IMR-90 (cell line): ENCODE data around the gene CACNG5. TPM values are rescaled to one million over a fixed set of nuclear protein-coding genes. Genes with fewer than 3 reads are reported as not detected.

Experiments
- ATAC-seq: fragments of 200-7000 bp; cut with Tn5 transposase; 2 replicates; pipeline ENCODE4 v1.9.1; 2020; ENCODE audit warnings: low read depth, mild to moderate bottlenecking, moderate library complexity
- BruUV-seq: library from RNA; stranded (reverse); fragments of 400-500 nt; replicated peaks from 2 replicates; lab custom pipeline; 2021; lab: Mats Ljungman, UMichigan
- CTCF ChIA-PET: fragments of 300-600 bp; formaldehyde crosslinking; extraction: SDS; loops from one replicate; lab custom pipeline; 2021; ENCODE audit warnings: antibody characterized with exemption; lab: Yijun Ruan, JAX
- POLR2A ChIA-PET: fragments of 300-600 bp; sonication (Branson Sonifier 250); formaldehyde crosslinking; loops from one replicate; lab custom pipeline; 2022; ENCODE audit warnings: antibody characterized with exemption; ENCODE audit not compliant: unreplicated experiment; lab: Charles Lee
- DNase-seq: peaks from one replicate; pipeline ENCODE4 v3.0.0; 2013
- H2AFZ ChIP-seq: replicated peaks from 2 replicates; pipeline ENCODE3; 2013; ENCODE audit warnings: low read length, mild to moderate bottlenecking; ENCODE audit not compliant: poor library complexity
- H2AK5ac ChIP-seq: 2 replicates; pipeline ENCODE4 v1.6.1; 2013; ENCODE audit warnings: low read depth, low read length, inconsistent platforms
- H2AK9ac ChIP-seq: replicated peaks from 2 replicates; pipeline ENCODE3; 2013; ENCODE audit warnings: mild to moderate bottlenecking, low read depth, low read length, moderate library complexity; ENCODE audit not compliant: poor library complexity
- H2BK120ac ChIP-seq: 2 replicates; pipeline ENCODE4 v1.6.1; 2013; ENCODE audit warnings: low read depth, low read length, inconsistent platforms
- H2BK15ac ChIP-seq: 3 replicates; pipeline ENCODE4 v1.6.1; 2013; ENCODE audit warnings: low read depth, low read length, inconsistent platforms
- H2BK20ac ChIP-seq: 2 replicates; pipeline ENCODE4 v1.6.1; 2013; ENCODE audit warnings: low read depth, mild to moderate bottlenecking, inconsistent platforms, low read length, moderate library complexity
- H2BK5ac ChIP-seq: 2 replicates; pipeline ENCODE4 v1.6.1; 2013; ENCODE audit warnings: mild to moderate bottlenecking, low read depth, low read length, inconsistent platforms; ENCODE audit not compliant: poor library complexity, severe bottlenecking
- H3K14ac ChIP-seq: replicated peaks from 2 replicates; pipeline ENCODE4 v1.6.1; 2013; ENCODE audit warnings: low read depth, low read length, inconsistent platforms
- H3K18ac ChIP-seq: 2 replicates; pipeline ENCODE4 v1.6.1; 2013; ENCODE audit warnings: low read depth, low read length, control low read depth
- H3K23ac ChIP-seq: 2 replicates; pipeline ENCODE4 v1.6.1; 2013; ENCODE audit warnings: low read depth, low read length, inconsistent platforms
- H3K27ac ChIP-seq: 2 replicates; pipeline ENCODE4 v1.5.1; 2013; ENCODE audit warnings: mild to moderate bottlenecking, control low read depth, low read length; ENCODE audit not compliant: insufficient read depth
- H3K27me3 ChIP-seq: 2 replicates; pipeline ENCODE4 v1.6.1; 2013; ENCODE audit warnings: low read length; ENCODE audit not compliant: control insufficient read depth, insufficient read depth
- H3K36me3 ChIP-seq: 2 replicates; pipeline ENCODE4 v1.6.1; 2013; ENCODE audit warnings: low read length, mixed read lengths; ENCODE audit not compliant: control insufficient read depth, insufficient read depth
- H3K4ac ChIP-seq: 2 replicates; pipeline ENCODE4 v1.6.1; 2013; ENCODE audit warnings: low read depth, low read length, inconsistent platforms
- H3K4me1 ChIP-seq: 2 replicates; pipeline ENCODE4 v1.6.1; 2013; ENCODE audit warnings: low read length, mixed read lengths; ENCODE audit not compliant: control insufficient read depth, insufficient read depth
- H3K4me2 ChIP-seq: 2 replicates; pipeline ENCODE4 v1.6.1; 2013; ENCODE audit warnings: low read depth, mild to moderate bottlenecking, control low read depth, low read length, moderate library complexity
- H3K4me3 ChIP-seq: 2 replicates; pipeline ENCODE4 v1.5.1; 2013; ENCODE audit warnings: low read depth, mild to moderate bottlenecking, control low read depth, low read length, moderate library complexity; ENCODE audit not compliant: insufficient read depth
- H3K56ac ChIP-seq: 2 replicates; pipeline ENCODE4 v1.6.1; 2013; ENCODE audit warnings: low read length, inconsistent platforms; ENCODE audit not compliant: insufficient read depth; ENCODE audit errors: extremely low read depth
- H3K79me1 ChIP-seq, 2 experiments: 2 replicates each; pipeline ENCODE4 v1.6.1; 2013; ENCODE audit warnings: low read length in 2 of 2, inconsistent platforms in 1 of 2, low read depth in 1 of 2
- H3K9ac ChIP-seq: 2 replicates; pipeline ENCODE4 v1.6.1; 2013; ENCODE audit warnings: low read depth, low read length, control low read depth
- H3K9me1 ChIP-seq: 2 replicates; pipeline ENCODE4 v1.6.1; 2013; ENCODE audit warnings: low read length, inconsistent platforms; ENCODE audit not compliant: insufficient read depth
- H3K9me3 ChIP-seq: 2 replicates; pipeline ENCODE4 v1.6.1; 2013; ENCODE audit warnings: low read length; ENCODE audit not compliant: control insufficient read depth, insufficient read depth
- H4K20me1 ChIP-seq: 2 replicates; pipeline ENCODE4 v1.6.1; 2013; ENCODE audit warnings: low read length, inconsistent platforms; ENCODE audit not compliant: insufficient read depth
- H4K5ac ChIP-seq: 2 replicates; pipeline ENCODE4 v1.6.1; 2013; ENCODE audit warnings: mild to moderate bottlenecking, low read depth, low read length, control low read depth
- H4K8ac ChIP-seq, 2 experiments: 2 replicates each; pipeline ENCODE4 v1.6.1; 2013; ENCODE audit warnings: low read depth in 2 of 2, low read length in 2 of 2, control low read depth in 1 of 2, inconsistent platforms in 1 of 2
- H4K91ac ChIP-seq: 2 replicates; pipeline ENCODE4 v1.6.1; 2013; ENCODE audit warnings: low read depth, low read length, inconsistent platforms; ENCODE audit not compliant: insufficient read depth
- MXI1 ChIP-seq: IDR thresholded peaks from 2 replicates; pipeline ENCODE4 v1.6.1; 2012; ENCODE audit warnings: low read depth, mild to moderate bottlenecking, low read length, moderate library complexity, borderline replicate concordance
- NFE2L2 ChIP-seq: fragments of 150-350 bp; IDR thresholded peaks from 2 replicates; pipeline ENCODE4 v1.6.1; 2016; ENCODE audit warnings: low read depth, mild to moderate bottlenecking, low read length
- RAD21 ChIP-seq: IDR thresholded peaks from 2 replicates; pipeline ENCODE4 v1.6.1; 2012; ENCODE audit warnings: low read length, improper control_type of control experiment
- RCOR1 ChIP-seq: IDR thresholded peaks from 2 replicates; pipeline ENCODE4 v1.6.1; 2012; ENCODE audit warnings: mild to moderate bottlenecking, low read length, improper control_type of control experiment; ENCODE audit not compliant: insufficient replicate concordance
- RFX5 ChIP-seq: IDR thresholded peaks from 2 replicates; pipeline ENCODE4 v1.8.0; 2012; ENCODE audit warnings: low read depth, mild to moderate bottlenecking, low read length, moderate library complexity
- SMC3 ChIP-seq: fragments of 150-350 bp; IDR thresholded peaks from 2 replicates; pipeline ENCODE4 v1.6.1; 2016; ENCODE audit warnings: low read depth, mild to moderate bottlenecking, antibody characterized with exemption, low read length, moderate library complexity
- WGBS, 2 experiments: methylation state at CpG; one replicate each; pipeline versions ENCODE4 v1.1.5 to v1.1.7; 2013; ENCODE audit warnings: missing lambda C conversion rate in 2 of 2; ENCODE audit not compliant: insufficient read length in 1 of 2; ENCODE audit errors: extremely low coverage in 2 of 2; 5-methylcytosine and 5-hydroxymethylcytosine counted together
- dilution Hi-C: fragments of 300-500 bp; cut with HindIII; formaldehyde crosslinking; loops from one replicate; pipeline ENCODE4 v1.14.3; 2018; ENCODE audit warnings: low sequenced_read_pairs; ENCODE audit not compliant: unreplicated experiment
- in situ Hi-C: fragments of 300-500 bp; cut with MboI; formaldehyde crosslinking; loops from 3 replicates; pipeline ENCODE4 v1.14.3; 2019; ENCODE audit warnings: low sequenced_read_pairs, inconsistent platforms, mixed read lengths
- intact Hi-C: fragments of 100-400 bp; cut with micrococcal nuclease; formaldehyde crosslinking; loops from 2 replicates; pipeline ENCODE4 v1.10.0; 2022
- polyA plus RNA-seq, 3 experiments: library from polyadenylated mRNA; depleted of rRNA; stranded (reverse); fragments of >200 nt; gene quantifications; 2 replicates each; pipeline ENCODE4 v1.2.3, GENCODE V29; 2012; ENCODE audit warnings: low replicate concordance in 1 of 3
- total RNA-seq: library from RNA; depleted of rRNA; stranded (reverse); fragments of >200 nt; gene quantifications from 2 replicates; pipeline ENCODE4 v1.2.3, GENCODE V29; 2012
- TF ChIP-seq, protein P1 (sequence below): conservative IDR thresholded peaks from 2 replicates; pipeline ENCODE4 v1.5.1; 2012; ENCODE audit warnings: mild to moderate bottlenecking, low read depth, low read length, improper control_type of control experiment

The CACNG5 gene
- total and polyA plus RNA-seq, 2 of the 4 experiments (the other 2 are of a cell fraction) = not detected

GRCh38 chr17:66811683-66812054 lies 23.2 kb upstream of the CACNG5 start:
- no peak for ATAC-seq
- Histone ChIP-seq H2AK5ac (no peak overlapping the region), H2AK9ac (no peak overlapping the region), H3K4me2 (no peak overlapping the region), H3K9ac (no peak overlapping the region), H4K91ac (no peak overlapping the region), H3K23ac (no peak overlapping the region), H3K79me1 (no peaks in the 10 kb centered on the region), H3K4ac (no peak overlapping the region), H3K36me3 (no peaks in the 10 kb centered on the region), H4K8ac (no peak overlapping the region), H4K5ac (no peak overlapping the region), H3K18ac (no peak overlapping the region), H2AFZ (no peak overlapping the region), H2BK5ac (no peak overlapping the region), H3K27ac (no peak overlapping the region), H2BK15ac (no peak overlapping the region), H3K4me1 (no peaks in the 10 kb centered on the region), H2BK120ac (no peak overlapping the region), H4K20me1 (no peaks in the 10 kb centered on the region; the same call in 1 of the 2 replicates), H3K4me3 (no peak overlapping the region), H3K9me1 (no peaks in the 10 kb centered on the region), H3K9me3 (no peaks in the 10 kb centered on the region), H3K56ac (no peak overlapping the region), H3K14ac (no peak overlapping the region), H3K27me3 (no peaks in the 10 kb centered on the region), H2BK20ac (no peak overlapping the region)
- no TSS peak for BruUV-seq
- intact Hi-C loops (no loop called here), dilution Hi-C loops (no loop called here), in situ Hi-C loops (no loop called here)
- ChIA-PET POLR2A (no interaction called here), CTCF (interaction anchor here (0.6 kb wide), 1 partner anchor 48 kb away, joined by 3 read pairs; no protein-coding TSS in a partner anchor)
- TF ChIP-seq, protein P1, sequence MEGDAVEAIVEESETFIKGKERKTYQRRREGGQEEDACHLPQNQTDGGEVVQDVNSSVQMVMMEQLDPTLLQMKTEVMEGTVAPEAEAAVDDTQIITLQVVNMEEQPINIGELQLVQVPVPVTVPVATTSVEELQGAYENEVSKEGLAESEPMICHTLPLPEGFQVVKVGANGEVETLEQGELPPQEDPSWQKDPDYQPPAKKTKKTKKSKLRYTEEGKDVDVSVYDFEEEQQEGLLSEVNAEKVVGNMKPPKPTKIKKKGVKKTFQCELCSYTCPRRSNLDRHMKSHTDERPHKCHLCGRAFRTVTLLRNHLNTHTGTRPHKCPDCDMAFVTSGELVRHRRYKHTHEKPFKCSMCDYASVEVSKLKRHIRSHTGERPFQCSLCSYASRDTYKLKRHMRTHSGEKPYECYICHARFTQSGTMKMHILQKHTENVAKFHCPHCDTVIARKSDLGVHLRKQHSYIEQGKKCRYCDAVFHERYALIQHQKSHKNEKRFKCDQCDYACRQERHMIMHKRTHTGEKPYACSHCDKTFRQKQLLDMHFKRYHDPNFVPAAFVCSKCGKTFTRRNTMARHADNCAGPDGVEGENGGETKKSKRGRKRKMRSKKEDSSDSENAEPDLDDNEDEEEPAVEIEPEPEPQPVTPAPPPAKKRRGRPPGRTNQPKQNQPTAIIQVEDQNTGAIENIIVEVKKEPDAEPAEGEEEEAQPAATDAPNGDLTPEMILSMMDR = no peak
- TF ChIP-seq SMC3 (no peak), RFX5 (no peak), NFE2L2 (no peak), RCOR1 (no peak), MXI1 (no peak), RAD21 (no peak)
- DNase-seq = no peak
- 86% methylated on average over 4 of the region's 9 CpGs; no CpG with 5 or more reads in 1 of the 2 experiments for WGBS, 2 experiments
